ENCODE measurements around the gene MRAP. TPM values are rescaled to one million over a fixed set of nuclear protein-coding genes. Genes with fewer than 3 reads are reported as not detected.
A peak's percentile ranks its signal among the peaks of the same experiment; 100 is the strongest.

The MRAP gene
- total and polyA plus RNA-seq, 9 of the 15 experiments (the other 6 are each of a cell fraction or from before 2014, with no cell fraction given): 0.63 to 2.3 TPM; not detected in 7

DNA sequence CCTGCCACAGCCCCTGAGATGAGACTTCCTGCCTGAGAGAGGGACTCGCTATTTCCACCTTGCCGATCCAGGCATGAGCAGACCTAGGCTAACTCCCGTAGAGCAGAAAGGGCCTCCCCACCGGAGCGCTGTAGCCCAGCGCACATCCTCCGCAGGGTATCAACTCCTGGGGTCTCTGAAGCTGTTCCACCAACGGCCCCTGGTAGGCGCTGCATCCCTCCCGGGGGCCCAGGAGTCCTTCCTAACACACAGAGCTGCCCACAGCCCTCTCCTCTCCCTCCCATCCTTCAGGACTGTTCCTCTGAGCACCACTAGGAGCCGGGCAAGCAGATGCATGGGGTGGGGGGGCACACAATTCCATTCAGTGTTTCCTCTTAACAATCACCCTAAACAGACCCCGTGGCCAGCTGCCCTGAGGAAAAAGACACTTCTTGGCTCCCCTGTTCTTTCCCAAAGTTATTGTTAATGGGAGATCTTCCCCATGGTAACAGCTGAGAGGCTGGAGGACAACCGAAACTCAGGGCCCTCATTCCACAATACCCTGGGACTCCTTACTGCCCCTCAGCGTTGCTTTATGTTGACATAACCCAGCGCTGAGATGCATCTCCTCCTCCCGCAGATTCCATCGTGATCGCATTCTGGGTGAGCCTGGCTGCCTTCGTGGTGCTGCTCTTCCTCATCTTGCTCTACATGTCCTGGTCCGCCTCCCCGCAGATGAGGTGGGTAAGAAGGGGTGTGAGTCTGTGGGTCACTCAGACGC is 7.5 kb downstream of the MRAP start (continued):
- TF ChIP-seq, protein P1, sequence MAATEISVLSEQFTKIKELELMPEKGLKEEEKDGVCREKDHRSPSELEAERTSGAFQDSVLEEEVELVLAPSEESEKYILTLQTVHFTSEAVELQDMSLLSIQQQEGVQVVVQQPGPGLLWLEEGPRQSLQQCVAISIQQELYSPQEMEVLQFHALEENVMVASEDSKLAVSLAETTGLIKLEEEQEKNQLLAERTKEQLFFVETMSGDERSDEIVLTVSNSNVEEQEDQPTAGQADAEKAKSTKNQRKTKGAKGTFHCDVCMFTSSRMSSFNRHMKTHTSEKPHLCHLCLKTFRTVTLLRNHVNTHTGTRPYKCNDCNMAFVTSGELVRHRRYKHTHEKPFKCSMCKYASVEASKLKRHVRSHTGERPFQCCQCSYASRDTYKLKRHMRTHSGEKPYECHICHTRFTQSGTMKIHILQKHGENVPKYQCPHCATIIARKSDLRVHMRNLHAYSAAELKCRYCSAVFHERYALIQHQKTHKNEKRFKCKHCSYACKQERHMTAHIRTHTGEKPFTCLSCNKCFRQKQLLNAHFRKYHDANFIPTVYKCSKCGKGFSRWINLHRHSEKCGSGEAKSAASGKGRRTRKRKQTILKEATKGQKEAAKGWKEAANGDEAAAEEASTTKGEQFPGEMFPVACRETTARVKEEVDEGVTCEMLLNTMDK (IDR thresholded peaks at IDR 0.05; ENCODE audit: borderline replicate concordance, insufficient read depth, low read depth, low read length, poor library complexity, severe bottlenecking): peak; percentile 14
- no peak for TF ChIP-seq SIX5 (IDR thresholded peaks at IDR 0.05; ENCODE audit: borderline replicate concordance in 1 of 2, insufficient read depth in 1 of 2, low read depth in 1 of 2, low read length in 2 of 2)
- no peak for TF ChIP-seq OTX1 (CRISPR knock-in tag; IDR thresholded peaks at IDR 0.05)
- TF ChIP-seq, protein P2, sequence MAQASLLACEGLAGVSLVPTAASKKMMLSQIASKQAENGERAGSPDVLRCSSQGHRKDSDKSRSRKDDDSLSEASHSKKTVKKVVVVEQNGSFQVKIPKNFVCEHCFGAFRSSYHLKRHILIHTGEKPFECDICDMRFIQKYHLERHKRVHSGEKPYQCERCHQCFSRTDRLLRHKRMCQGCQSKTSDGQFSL (CRISPR knock-in tag; IDR thresholded peaks at IDR 0.05): peak; percentile 69; the same call in 1 of the 2 replicates
- TF ChIP-seq, protein P2 (tag; IDR thresholded peaks at IDR 0.05): peak in 1 of 2 experiments; percentile 49; a peak in 1 of 4 replicates
- TF ChIP-seq KAT7 (CRISPR knock-in tag; IDR thresholded peaks at IDR 0.05; ENCODE audit: borderline replicate concordance): no peak
- TF ChIP-seq ERF (CRISPR knock-in tag; IDR thresholded peaks at IDR 0.05): no peak
- no peak for TF ChIP-seq DDX20 (tag; IDR thresholded peaks at IDR 0.05; ENCODE audit: low read depth)
- TF ChIP-seq CREM (IDR thresholded peaks at IDR 0.05; ENCODE audit: low read depth): no peak
- no peak for TF ChIP-seq ZNF431 (CRISPR knock-in tag; IDR thresholded peaks at IDR 0.05)

All from K562 (cell line).